GM18873 (cell line): ENCODE measurements around the gene COL4A2.
"Not testable (repeated sequence)": the region's sequence is repeated elsewhere in the genome, so short reads cannot be mapped to it uniquely, and the experiment has no call there.

Source experiments
- ATAC-seq: cut with Tn5 transposase; IDR thresholded peaks from one replicate; pipeline ENCODE4 v1.9.1; 2021; ENCODE audit warnings: mild to moderate bottlenecking, moderate library complexity, moderate number of reproducible peaks; ENCODE audit not compliant: unreplicated experiment, low FRiP score

The COL4A2 gene

GRCh38 chr13:110305544-110305943, 1.5 kb upstream of the COL4A2 start:
- no peak for ATAC-seq

GRCh38 chr13:110305949-110306339, 1.1 kb upstream of the COL4A2 start:
- no peak for ATAC-seq

- no peak for ATAC-seq
Observed at GRCh38 chr13:110306340-110306959, 634 bp upstream of the COL4A2 start.

- ATAC-seq: no peak
Observed at GRCh38 chr13:110307767-110308655, 927 bp downstream of the COL4A2 start.

- ATAC-seq: no peak
Observed at GRCh38 chr13:110308656-110309359, 1.7 kb downstream of the COL4A2 start.

GRCh38 chr13:110309661-110310524, 2.8 kb downstream of the COL4A2 start:
- ATAC-seq: no peak

GRCh38 chr13:110310541-110311442, 3.7 kb downstream of the COL4A2 start:
- ATAC-seq: no peak

GRCh38 chr13:110311443-110312338, 4.6 kb downstream of the COL4A2 start:
- ATAC-seq: no peak

- no peak for ATAC-seq
Observed at GRCh38 chr13:110312339-110313031, 5.4 kb downstream of the COL4A2 start.

GRCh38 chr13:110313261-110313660, 6.2 kb downstream of the COL4A2 start:
- not testable (repeated sequence) for ATAC-seq

GRCh38 chr13:110313733-110314132, 6.6 kb downstream of the COL4A2 start:
- ATAC-seq: not testable (repeated sequence)

GRCh38 chr13:110314516-110315245, 7.6 kb downstream of the COL4A2 start:
- no peak for ATAC-seq

GRCh38 chr13:110316196-110316595, 9.1 kb downstream of the COL4A2 start:
- no peak for ATAC-seq

- no peak for ATAC-seq
Observed at GRCh38 chr13:110317093-110317492, 10.0 kb downstream of the COL4A2 start.

GRCh38 chr13:110317496-110318195, 10.6 kb downstream of the COL4A2 start:
- no peak for ATAC-seq

- ATAC-seq: no peak
Observed at GRCh38 chr13:110318920-110319319, 11.8 kb downstream of the COL4A2 start.
